Bronchial epithelial cell (primary cell): ENCODE results near the gene GAPDHS. TPM values are rescaled to one million over a fixed set of nuclear protein-coding genes. Genes with fewer than 3 reads are reported as not detected.

Experiments
- DNase-seq: peaks from one replicate; pipeline ENCODE4 v3.0.0-alpha.2; 2010; ENCODE audit warnings: low read depth
- FAIRE-seq: peaks from 2 replicates; lab custom pipeline; 2011; peaks lifted over from hg19 to GRCh38; lab: Jason Lieb, UNC
- H3K27me3 ChIP-seq: 2 replicates; pipeline ENCODE4 v1.5.1; 2011; ENCODE audit warnings: low read length; ENCODE audit not compliant: control insufficient read depth, insufficient read depth
- H3K36me3 ChIP-seq: 2 replicates; pipeline ENCODE4 v1.5.1; 2011; ENCODE audit warnings: low read length; ENCODE audit not compliant: control insufficient read depth, insufficient read depth
- H3K4me3 ChIP-seq: 2 replicates; pipeline ENCODE4 v1.5.1; 2011; ENCODE audit warnings: mild to moderate bottlenecking, low read depth, low read length, control low read depth
- CTCF ChIP-seq: IDR thresholded peaks from 2 replicates; pipeline ENCODE4 v1.5.1; 2011; ENCODE audit warnings: mild to moderate bottlenecking, moderate library complexity, low read length, control low read depth, inconsistent platforms; ENCODE audit not compliant: insufficient read depth, severe bottlenecking
- total RNA-seq: library from RNA; depleted of rRNA; stranded (reverse); fragments of >200 nt; gene quantifications from 2 replicates; pipeline ENCODE4 v1.2.1, GENCODE V29; 2014

The GAPDHS gene
- total RNA-seq, 1 donor from 2014 or later = not detected

DNA sequence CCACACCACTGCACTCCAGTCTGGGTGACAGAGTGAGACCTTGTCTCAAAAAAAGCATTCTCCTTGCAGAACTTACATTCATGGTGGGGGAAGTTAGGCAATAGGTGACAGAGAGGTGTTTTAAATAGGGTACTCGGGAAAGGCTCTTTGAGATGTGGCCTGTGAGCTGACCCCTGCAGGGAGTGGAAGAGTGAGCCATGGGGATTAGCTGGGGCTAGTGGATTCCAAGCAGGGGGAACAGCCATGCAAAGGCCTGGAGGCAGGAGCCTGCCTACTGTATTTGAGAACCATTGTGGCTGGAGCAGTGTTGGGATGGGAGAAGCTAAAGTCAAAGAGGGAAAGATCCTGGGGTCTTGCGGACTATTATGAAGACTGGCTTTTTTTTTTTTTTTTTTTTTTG, 15.9 kb upstream of the GAPDHS start:
- no peaks in the 10 kb centered on the region for H3K36me3 ChIP-seq
- TF ChIP-seq CTCF = no peak
- FAIRE-seq (no peak), DNase-seq (no peak)
- no peak overlapping the region for H3K4me3 ChIP-seq
- no peaks in the 10 kb centered on the region for H3K27me3 ChIP-seq

DNA sequence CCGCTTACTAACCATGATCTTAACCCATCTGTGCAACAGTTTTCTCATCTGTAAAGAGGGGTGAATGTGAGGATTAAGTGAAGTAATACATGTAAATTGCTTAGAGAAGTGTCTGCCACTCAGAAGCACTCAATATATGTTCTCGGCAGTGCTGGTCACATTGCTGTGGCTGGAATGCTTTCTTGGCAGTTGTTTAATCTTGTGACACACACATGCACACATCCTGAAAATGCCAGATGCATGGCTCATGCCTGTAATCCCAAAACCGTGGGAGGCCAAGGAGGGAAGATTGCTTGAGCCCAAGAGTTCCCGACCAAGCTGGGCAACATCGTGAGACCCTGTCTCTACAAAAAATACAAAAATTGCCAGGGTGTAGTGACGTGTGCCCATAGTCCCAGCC, 14.9 kb upstream of the GAPDHS start:
- no peak for TF ChIP-seq CTCF
- FAIRE-seq (peak; percentile 98), DNase-seq (peak; percentile 93)
- no peaks in the 10 kb centered on the region for H3K27me3 ChIP-seq
- no peak overlapping the region for H3K4me3 ChIP-seq
- no peaks in the 10 kb centered on the region for H3K36me3 ChIP-seq

DNA sequence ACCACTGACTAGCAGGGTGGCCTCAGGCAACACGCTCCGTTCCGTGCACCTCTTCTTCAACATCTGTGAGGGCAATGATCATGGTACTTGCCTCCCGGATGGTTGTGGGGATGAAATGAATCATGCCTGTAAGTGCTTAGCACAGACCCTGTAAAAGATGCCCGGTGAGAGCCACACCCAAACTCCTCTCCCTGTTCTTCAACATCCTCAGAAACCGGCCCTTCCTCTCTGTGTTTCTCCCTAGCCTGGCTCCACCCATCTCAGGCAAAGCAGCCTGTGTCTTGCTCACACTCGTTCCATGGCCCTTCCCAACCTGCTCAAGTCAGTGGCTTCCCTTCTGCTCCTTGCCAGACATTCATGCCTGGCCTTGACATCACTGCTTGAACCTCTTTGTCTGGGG, 14.0 kb upstream of the GAPDHS start:
- TF ChIP-seq CTCF = no peak
- peak; percentile 99 for FAIRE-seq
- no peaks in the 10 kb centered on the region for H3K27me3 ChIP-seq
- H3K4me3 ChIP-seq = no peak overlapping the region
- peak; percentile 92 for DNase-seq
- H3K36me3 ChIP-seq = no peaks in the 10 kb centered on the region

- no peak overlapping the region for H3K4me3 ChIP-seq
- FAIRE-seq (no peak), DNase-seq (no peak)
- TF ChIP-seq CTCF = no peak
- H3K36me3 ChIP-seq = no peaks in the 10 kb centered on the region
- H3K27me3 ChIP-seq = peaks cover 7% of the 10 kb centered on the region
Measured at GRCh38 chr19:35521124-35521743, 12.0 kb upstream of the GAPDHS start.

- no peak for DNase-seq
- Histone ChIP-seq H3K4me3 (no peak overlapping the region), H3K27me3 (peaks cover 7% of the 10 kb centered on the region), H3K36me3 (no peaks in the 10 kb centered on the region)
- no peak for FAIRE-seq
- no peak for TF ChIP-seq CTCF
Measured at GRCh38 chr19:35522745-35523327, 10.4 kb upstream of the GAPDHS start.
